HG03135 (cell line): Measurements from ENCODE around the gene SENP5.

Source experiments
- ATAC-seq: cut with Tn5 transposase; IDR thresholded peaks from one replicate; pipeline ENCODE4 v1.9.1; 2021; ENCODE audit warnings: mild to moderate bottlenecking, moderate library complexity; ENCODE audit not compliant: unreplicated experiment

SENP5 gene

DNA sequence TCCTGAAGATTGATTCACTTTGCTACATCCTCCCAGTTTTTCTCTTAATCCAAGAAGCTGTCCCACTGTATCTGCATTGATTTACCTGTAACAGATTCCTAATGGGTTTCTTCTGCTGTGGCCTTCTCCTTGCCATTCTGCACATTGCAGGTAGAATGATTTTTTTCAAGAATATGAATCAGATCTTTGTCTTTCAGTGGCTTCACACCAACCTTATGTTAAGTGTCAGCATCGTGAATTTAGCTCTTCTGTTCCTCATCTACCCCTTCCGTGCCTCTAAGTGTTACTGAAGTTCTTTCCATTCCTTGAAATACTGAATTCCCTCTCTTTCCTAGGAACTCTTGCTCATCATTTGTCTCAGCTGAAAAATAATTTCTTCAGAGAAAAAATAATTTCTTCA, 7.5 kb downstream of the SENP5 start:
- ATAC-seq: no peak

DNA sequence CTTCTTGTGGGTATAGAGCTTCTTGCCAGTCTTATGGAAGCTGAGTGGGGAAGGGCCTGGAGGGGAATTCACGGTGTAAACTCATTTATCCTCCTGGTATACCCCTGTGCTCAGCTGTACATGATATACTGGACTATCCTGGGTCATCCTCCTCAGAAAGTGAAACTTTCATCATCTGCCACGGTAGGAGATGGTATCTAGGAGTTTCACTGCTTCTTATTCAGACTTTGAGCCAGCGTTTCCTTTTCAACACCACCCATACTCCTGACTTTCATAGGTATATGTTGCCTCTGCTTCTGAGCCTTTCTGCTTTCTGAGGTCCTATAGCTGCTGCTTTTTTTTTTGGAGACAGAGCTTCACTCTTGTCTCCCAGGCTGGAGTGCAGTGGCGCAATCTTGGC, 15.6 kb downstream of the SENP5 start:
- ATAC-seq: no peak

DNA sequence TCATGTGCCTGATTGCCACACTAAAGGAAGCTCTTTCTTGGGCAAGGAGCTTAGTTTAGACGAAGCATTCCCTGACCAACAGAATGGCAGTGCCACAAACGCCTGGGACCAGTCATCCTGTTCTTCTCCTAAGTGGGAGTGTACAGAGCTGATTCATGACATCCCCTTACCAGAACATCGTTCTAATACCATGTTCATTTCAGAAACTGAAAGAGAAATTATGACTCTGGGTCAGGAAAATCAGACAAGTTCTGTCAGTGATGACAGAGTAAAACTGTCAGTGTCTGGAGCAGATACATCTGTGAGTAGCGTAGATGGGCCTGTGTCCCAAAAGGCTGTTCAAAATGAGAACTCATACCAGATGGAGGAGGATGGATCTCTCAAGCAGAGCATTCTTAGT, 18.4 kb downstream of the SENP5 start:
- ATAC-seq: no peak

- no peak for ATAC-seq
Observed at GRCh38 chr3:196889844-196890708, 22.4 kb downstream of the SENP5 start.

- ATAC-seq: no peak
Observed at GRCh38 chr3:196894557-196895295, 27.0 kb downstream of the SENP5 start.

DNA sequence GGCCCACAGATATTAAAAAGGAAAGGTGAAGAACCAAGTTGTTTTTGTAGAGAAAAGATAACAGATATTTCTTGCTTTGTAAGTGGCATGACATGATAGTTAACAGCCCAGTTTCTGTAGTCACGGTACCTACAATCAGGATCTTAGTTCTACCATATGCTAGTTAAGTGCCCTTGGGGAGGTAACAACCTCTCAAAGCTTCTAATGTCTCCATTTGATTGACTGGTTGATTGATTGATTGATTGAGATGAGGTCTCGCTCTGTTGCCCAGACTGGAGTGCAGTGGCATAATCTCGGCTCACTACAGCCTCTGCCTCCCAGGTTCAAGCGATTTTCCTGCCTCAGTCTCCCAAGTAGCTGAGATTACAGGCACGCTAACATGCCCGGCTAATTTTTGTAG, 28.5 kb downstream of the SENP5 start:
- ATAC-seq: no peak

DNA sequence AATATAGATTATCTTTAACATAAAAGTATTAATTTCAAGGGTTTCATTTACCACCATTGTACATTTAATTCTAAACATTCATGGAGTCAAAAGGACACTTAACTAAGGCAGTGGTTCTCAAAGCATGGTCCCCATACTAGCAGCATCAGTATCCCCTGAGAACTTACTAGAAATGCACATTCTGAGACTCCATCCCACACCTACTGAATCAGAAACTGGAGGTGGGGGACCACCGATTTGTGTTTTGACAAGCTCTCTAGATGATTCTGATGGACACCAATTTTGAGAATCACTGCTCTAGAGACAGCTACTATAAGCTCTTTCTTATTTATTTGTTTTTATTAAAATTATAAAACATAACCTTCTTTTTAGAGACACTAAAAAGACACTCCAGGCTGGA, 34.0 kb downstream of the SENP5 start:
- no peak for ATAC-seq

- ATAC-seq: no peak
Observed at GRCh38 chr3:196902296-196902695, 34.6 kb downstream of the SENP5 start.

GRCh38 chr3:196903740-196904139, 36.0 kb downstream of the SENP5 start:
- no peak for ATAC-seq

- ATAC-seq: no peak
Observed at GRCh38 chr3:196914866-196915265, 47.1 kb downstream of the SENP5 start.

DNA sequence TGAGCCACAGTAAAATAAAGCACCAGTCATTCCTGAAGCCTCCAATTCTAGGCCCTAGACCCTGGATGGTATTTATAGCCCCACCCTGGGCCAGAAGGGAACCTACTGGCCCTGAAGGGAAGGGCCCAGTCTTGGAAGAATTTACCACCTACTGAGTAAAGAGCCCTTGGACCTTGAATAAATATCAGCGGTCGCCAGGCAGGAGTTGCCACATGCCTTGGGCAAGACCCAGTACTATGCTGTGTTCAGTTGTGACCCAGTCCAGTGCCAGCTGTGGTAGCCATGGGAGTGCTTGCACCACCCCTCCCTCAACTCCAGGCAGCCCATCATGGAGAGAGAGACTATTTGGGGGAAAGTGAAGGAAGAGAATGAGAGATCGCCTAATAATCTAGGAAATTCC, 47.7 kb downstream of the SENP5 start:
- ATAC-seq: no peak

DNA sequence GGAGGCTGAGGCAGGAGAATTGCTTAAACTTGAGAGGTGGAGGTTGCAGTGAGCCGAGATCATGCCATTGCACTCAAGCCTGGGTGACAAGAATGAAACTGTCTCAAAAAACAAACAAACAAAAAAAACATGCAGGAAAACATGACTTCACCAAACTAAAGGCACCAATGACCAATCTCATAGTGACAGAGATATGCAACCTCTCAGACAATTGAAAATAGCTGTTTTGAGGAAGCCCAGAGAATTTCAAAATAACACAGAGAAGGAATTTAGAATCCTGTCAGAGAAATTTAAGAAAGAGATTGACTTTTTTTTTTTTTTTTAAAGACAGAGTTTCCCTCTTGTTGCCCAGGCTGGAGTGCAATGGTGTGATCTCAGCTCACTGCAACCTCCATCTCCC, 48.5 kb downstream of the SENP5 start:
- ATAC-seq: no peak

- no peak for ATAC-seq
Observed at GRCh38 chr3:196916995-196917394, 49.3 kb downstream of the SENP5 start.

DNA sequence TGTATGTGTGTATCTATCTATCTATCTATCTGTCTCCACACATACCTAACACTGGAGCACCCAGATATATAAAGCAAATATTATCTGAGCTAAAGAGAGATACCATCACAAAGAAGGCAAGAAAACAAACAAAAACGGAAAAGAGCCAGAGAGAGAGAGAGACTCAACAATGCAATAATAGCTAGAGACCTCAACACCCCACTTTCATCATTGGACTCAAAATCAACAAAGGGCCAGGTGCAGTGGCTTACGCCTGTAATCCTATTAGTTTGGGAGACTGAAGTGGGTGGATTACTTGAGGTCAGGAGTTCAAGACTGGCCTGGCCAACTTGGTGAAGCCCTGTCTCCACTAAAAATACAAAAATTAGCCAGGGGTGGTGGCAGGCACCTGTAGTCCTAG, 51.2 kb downstream of the SENP5 start:
- no peak for ATAC-seq

- ATAC-seq: no peak
Observed at GRCh38 chr3:196920733-196921132, 53.0 kb downstream of the SENP5 start.

GRCh38 chr3:196927571-196928453, 60.1 kb downstream of the SENP5 start:
- ATAC-seq: no peak

GRCh38 chr3:196931157-196931556, 63.4 kb downstream of the SENP5 start:
- no peak for ATAC-seq

DNA sequence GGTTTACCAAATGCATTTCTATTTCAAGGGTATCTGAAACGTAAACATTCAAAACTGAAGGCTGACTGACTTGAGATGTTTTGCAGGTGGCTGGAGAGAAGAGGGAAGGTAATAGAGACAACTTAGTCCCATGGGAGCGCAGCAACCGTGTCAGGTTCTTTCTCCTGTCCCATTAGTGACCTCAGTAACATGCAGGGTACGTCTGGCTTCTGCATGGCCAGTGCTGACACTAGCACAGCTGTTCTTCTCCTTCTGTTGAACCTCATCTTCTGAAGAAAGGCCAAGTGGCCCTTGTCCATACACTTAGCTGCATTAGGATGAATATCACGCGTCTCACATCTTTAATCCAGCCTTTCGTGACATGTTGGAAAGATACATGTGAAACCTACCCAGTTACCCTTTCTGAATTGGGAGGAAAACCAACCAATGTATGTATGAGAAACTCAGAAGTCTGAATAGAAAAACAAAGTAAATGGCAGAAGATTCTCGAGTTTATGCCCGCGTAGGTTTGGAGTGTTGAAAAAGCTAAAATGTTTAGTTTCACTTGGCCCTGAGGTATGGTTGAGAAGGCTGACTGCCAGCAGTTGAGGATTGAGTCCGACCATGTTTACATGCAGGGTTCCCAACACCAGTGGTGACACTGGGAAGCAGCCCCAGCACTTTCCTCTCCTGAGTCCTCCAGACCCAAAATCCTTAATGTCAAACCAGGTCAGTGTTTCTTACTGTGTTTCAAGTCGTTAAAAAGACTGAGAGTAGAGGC, 64.3 kb downstream of the SENP5 start:
- no peak for ATAC-seq

DNA sequence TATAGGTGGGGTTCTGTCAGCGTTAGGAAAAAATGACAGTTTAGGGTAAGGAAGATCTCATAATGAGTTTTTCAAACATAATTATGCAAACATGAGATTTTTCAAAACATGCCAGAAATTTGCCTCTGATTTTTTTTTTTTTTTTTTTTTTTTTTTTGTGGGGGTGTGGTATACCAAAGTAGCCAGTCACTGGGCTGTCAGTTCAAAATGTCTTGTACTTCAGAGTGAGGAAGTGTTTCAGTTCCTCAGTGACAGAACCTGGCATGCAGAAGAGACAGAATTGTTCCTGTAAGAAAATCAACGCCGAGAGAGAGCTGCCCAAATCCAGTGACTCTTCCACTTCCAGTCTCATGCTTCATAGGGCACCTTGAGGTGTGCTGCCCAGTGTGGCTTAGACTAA, 64.9 kb downstream of the SENP5 start:
- no peak for ATAC-seq

DNA sequence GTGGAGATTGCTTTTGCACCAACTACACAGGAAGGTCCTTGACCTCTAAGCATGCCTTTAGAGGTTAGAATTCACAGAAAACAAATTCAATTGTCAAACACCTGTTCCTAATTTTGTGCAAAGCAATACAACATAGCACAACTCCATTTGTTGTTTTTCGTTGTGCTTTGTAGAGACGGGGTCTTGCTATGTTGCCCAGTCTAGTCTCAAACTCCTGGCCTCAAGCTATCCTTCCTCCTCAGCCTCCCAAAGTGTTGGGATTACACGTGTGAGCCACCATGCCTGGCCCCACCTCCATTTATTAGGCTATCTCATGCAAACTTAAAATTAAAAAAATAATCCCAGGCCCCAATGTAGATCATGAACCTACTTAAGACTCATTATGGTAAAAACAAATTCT, 68.6 kb downstream of the SENP5 start:
- ATAC-seq: no peak

DNA sequence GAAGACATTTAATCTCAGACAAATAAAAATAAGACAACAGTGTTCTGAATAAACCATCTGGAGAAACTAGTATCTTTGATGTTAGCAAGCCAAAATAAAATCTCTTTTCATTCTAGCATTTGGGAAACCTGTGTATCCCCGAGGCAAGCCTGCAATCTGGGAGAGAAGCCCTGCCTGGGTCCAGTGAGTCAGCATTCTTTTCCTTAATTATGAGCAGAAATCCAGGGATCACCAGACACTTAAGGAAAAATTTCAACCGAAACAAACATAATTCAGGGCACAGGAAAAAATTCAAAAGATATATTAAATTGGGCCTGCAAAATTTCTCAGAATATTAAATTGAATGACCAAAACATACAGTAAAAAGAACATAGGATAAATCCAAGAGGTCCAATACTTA, 70.4 kb downstream of the SENP5 start:
- no peak for ATAC-seq
